Measurements from ENCODE around the gene TAF3.
A peak's percentile ranks its signal among the peaks of the same experiment; 100 is the strongest.
"Not testable (repeated sequence)": the region's sequence is repeated elsewhere in the genome, so short reads cannot be mapped to it uniquely, and the experiment has no call there.

Gene TAF3, protein sequence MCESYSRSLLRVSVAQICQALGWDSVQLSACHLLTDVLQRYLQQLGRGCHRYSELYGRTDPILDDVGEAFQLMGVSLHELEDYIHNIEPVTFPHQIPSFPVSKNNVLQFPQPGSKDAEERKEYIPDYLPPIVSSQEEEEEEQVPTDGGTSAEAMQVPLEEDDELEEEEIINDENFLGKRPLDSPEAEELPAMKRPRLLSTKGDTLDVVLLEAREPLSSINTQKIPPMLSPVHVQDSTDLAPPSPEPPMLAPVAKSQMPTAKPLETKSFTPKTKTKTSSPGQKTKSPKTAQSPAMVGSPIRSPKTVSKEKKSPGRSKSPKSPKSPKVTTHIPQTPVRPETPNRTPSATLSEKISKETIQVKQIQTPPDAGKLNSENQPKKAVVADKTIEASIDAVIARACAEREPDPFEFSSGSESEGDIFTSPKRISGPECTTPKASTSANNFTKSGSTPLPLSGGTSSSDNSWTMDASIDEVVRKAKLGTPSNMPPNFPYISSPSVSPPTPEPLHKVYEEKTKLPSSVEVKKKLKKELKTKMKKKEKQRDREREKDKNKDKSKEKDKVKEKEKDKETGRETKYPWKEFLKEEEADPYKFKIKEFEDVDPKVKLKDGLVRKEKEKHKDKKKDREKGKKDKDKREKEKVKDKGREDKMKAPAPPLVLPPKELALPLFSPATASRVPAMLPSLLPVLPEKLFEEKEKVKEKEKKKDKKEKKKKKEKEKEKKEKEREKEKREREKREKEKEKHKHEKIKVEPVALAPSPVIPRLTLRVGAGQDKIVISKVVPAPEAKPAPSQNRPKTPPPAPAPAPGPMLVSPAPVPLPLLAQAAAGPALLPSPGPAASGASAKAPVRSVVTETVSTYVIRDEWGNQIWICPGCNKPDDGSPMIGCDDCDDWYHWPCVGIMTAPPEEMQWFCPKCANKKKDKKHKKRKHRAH

DNA sequence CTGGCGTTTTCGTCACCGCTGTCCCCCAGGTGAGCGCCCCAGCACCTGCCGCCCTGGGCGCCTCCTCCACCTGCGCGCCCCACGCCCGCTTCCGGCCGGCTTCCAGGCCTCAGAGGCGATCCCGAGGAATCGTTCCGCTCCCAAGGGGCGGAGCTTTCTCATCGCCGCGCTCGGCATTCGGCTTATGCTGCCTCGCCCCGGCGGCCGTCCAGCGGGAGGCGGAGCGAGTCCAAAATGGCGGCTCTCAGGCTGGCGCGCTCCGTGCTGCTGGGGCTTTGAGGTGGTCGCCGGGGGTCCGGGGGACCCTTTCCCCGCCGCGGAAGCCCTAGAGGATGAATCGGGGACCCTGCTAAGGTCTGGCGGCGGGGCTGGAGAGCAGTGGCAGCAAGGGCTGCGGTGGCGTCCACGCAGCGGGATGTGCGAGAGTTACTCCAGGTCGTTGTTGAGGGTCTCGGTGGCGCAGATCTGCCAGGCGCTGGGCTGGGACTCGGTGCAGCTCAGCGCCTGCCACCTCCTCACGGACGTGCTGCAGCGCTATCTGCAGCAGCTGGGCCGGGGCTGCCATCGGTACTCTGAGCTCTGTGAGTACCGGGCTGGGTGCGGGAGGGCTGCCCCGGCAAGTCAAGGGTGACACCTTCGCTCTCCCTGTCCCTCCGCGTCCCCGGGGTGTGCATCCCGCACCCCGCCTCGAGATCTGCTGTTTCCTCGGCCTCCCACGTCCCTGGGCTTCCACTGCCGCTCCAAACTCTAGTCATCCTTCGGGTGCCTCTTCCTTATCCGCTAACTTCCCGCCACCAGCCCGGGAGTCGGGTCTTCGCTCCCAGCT is at the start of gene TAF3:
TSS of gene TAF3 (plus strand) at position 211 of the 826 bp plus-strand sequence. CDS start at position 416, 205 bp downstream.
- peak; percentile 71 for DNase-seq

DNA sequence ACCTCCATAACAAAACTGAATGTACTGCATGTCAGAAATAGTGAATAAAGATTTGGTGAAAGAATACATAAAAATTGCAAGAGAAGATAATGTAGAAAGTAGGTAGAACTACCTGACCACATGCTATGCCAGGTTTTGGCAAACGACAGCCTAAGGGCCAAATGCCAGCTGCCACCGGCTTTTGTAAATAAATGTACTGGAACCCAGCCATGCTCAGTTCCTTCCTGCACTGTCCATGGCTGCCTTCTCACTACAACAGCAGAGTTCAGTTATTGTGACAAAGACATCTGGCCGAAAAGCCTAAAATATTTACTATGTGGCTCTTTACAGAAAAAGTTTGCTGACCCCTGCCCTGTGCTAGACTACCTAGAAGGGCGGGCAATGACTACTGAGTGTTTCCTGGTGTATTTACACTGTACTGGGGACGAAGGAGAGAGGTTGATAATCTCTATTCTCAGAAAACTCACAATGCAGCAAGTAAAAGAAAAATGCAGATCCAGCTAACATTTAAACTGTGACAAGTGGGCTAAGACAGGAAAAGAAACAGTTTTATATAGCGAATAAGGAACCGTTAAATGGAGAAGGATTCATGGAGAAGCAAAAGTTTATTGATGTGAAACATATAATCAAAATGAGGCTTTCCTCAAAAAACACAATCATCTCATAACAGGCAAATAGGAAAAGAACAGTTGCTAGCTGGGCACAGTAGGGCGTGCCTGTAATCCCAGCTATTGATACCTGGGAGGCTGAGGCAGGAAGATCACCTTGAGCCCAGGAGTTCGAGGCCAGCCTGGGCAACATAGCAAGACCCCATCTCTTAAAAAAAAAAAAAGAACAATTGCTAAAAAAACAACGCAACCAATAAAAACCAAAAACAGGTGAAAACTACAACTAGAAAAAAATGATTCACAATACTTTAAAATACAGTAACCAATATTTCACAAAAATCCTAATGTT is 44.2 kb upstream of the TAF3 start:
- peak; percentile 35 for DNase-seq

DNA sequence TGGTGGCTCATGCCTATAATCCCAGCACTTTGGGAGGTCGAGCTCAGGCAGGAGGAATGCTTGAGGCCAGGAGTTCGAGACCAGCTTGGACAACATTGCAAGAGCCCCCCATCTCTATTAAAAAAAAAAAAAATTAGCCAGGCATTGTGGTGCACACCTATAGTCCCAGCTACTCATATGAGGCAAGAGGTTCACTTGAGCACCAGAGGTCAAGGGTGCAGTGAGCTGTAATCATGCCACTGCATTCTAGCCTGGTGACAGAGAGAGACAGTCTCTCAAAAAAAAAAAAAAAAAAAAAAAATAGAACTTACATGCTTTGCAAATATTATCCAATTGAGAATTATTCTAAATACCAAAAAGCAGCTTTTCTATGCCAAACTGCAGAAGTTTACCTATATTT is 41.5 kb upstream of the TAF3 start:
- no peak for DNase-seq

DNA sequence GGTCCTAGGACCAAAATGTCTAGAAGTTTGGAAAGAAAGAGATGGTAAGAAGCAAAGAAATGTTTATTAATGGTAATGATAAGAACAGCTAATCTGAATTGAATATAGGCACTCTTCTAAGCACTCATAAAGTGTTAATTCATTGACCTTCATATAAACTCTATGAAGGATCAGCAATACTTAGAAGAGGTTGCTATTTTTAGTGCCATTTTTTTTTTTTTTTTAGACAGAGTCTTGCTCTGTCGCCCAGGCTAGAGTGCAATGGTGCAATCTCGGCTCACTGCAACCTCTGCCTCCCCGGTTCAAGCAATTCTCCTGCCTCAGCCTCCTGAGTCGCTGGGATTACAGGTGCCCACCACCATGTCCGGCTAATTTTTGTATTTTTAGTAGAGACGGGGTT is 36.1 kb upstream of the TAF3 start:
- not testable (repeated sequence) for DNase-seq

DNA sequence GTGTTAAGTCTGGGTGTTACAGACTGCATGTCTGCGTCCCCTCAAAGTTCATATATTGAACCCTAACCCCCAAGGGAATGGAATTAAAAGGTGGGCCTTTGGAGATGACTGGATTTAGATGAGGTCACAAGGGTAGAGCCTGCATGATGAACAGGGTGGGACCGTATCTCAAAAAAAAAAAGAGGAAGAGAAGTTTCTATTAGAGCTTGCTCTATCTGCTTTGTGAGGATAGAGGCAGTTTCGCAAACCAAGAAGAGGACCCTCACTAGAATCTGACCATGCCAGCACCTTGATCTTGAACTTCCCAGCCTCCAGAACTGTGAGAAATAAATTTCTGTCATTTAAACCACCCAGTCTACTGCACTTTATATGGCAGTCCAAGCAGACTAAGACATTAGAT is 31.9 kb upstream of the TAF3 start:
- no peak for DNase-seq

DNA sequence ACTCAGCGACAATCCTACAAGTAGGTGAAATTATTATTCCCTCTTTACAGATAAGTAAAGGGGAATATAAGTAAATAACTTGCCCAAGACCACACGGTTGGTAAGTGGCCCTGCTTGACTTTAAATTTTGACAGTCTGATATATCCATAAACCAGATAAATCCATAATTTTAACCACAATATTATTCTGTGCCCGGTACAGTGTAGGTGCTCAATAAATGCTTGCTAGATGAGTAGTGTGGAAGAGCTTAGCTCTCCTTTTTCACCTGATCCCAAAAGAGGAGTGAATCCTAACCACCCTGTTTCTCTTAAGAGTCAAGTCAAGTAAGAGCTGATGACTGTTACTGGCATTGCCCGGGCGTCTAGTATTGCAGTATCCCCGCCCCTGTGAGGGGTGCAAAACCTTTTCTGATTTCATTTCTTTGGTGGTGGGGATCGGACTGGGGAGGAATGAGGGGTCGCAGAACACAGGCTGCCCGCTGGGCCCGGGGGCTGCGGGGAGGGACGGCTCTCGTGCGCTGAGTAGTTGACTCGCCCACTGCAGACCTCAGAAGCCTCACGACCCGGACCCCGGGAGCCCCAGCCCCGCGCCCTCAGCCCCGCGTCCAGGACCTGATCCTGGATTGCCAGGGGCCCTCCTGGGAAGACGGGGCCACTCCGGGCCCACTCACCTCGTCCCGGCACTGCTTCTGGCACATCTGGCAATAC is 31.0 kb upstream of the TAF3 start:
- DNase-seq = no peak

DNA sequence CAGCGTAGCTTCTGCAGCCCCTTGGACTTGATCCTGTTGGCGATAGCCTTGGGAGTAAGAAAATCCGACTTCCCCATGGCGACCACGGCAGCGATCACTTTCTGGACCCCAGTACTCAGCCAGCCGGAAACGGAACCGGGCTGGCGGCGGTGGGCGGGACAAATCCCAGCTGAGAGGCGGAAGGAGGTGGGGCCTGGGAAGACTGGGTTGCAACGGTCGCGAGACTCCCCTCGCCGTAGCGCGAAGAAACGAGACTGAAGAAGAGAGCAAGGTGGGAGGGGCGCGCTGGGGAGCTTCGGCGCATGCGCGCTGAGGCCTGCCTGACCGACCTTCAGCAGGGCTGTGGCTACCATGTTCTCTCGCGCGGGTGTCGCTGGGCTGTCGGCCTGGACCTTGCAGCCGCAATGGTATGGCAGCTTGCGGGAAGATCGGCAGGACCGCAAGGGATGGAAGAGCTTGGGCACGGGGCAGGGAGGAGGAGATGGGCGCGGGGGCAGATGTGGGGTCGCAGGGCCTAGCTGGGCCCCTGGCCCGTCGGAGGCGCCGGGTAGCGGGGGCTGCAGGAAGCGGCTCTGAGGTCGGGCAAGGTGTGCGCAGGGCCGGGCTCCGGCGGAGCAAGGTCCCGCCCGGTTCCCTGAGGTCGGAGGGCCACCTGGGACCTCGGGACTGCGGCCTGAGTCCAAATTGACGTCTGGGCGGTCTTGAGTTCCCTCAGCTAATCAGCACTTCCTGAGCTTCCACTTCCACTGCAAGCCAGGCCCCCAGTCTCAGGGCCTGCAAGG is 30.3 kb upstream of the TAF3 start, which contains the start of the genes ATP5F1C and KIN:
TSS of gene ATP5F1C (plus strand) at position 321 of the 782 bp plus-strand sequence. CDS start at position 352, 31 bp downstream.
TSS of gene KIN (minus strand) at position 137 of the 782 bp plus-strand sequence. CDS start at position 77, 60 bp downstream.
- peak; percentile 80 for DNase-seq

DNA sequence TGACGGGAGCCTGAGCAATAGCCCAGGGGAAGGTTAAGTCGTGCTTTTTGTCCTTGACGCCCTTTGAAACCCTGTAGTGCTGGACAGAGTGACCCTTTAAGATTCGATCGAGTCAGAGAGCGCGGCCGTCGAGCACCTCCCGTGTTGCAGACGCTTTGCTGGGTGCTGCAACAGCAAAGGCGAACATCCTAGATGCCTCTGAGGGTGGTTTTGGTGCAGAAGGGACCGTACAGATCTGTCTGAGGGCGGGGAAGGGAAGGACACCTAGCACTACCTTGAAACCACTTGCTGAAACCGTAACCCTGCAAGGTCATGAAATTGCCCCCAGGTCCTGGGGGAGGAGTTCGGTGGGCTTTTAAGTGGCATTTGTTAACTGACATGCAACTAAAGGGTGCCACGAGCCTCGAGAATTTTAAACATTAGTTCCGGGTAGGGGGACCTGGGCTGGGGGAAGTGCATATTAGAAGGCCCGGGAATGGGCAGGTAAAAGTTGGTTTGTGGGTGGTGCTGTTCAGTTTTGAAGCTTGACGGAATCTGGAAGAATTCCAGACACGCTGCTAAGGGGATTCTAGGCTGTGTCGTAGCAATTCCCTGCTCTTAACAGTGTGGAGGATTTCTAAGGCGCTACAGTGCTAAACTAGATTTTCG is 29.5 kb upstream of the TAF3 start:
- DNase-seq = no peak

DNA sequence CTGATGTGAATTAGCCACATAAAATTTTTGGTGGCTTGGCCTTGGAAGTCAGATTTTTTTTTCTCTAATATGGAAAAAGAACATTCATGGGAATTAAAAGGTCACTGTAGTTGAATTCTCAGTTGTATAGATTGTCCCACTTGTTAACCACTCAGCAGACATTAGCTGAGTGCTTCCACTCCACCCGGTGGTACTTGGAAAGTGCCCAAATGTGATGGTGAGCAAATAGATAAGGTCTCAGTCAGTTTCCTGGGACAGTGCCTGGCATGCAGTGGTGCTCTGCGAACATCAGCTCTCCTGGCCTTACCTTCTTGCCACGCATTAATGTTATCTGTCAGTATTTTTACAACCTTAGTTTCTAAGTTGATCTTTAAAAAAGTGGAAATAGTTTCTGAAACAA is 28.9 kb upstream of the TAF3 start:
- no peak for DNase-seq

DNA sequence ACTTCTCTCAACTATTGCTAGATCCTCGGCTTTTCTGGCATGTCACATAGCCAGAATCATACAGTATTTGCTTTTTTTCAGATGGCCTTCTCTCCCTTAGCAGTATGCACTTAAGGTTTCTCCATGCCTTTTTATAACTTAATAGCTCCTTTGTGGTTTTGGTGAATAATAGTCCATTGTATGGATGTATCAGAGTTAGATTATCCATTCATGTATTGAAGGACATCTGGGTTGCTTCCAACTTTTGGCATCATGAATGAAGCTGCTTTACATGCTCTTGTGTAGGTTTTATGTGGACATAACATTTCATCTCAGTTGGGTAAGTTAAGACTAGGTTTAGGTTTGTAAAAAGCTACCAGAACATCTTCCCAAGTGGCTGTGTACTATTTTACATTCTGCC is 25.8 kb upstream of the TAF3 start:
- DNase-seq = no peak

DNA sequence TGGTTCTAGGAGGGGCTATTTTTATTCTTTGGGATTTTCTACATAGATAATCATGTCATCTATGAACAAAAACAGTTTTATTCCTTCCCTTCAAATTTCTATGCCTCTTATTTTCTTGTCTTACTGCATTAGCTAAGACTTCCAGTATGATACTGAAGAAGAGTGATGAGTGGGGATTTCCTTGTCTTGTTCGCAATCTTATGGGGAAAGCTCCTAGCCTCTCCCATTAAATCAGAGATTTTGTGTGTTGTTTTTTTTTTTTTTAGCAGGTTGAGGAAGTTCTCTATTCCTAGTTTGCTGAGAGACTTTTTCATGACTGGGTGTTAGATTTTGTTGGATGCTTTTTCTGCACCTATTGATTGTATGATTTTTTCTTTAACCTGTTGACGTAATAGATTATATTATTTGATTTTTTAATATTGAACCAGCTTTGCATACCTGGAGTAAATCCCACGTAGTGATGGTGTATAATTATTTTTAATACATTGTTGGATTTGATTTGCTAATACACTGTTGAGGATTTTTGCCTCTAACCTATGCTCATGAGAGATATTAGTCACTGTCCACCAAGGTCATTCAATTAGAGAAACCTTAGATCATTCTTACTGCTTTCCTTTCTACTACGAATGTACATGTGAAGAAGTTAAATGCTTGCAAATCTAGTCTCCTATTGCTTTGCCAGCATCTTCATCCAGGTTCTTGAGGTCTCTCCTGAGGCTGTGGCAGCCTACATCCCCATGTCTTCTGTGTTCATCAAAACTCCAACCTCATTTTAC is 23.9 kb upstream of the TAF3 start:
- no peak for DNase-seq

DNA sequence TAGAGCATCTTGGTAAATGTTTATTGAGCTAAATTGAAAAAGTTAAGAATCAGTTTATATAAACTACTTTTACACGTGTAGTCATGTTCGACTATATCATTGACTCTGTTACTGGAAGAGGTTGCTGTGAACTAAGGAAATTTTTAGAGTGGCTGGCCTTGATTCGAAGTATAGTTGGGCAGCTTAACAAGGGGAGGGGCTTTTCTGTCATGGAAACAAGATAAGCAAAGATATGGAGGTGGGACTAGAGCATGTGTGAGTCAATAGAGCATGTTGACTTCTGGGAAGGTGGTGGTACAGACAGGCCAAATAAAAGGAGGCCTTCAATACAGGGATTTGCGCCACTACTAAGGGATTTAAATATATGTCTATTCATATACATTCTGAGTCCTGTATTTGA is 22.7 kb upstream of the TAF3 start:
- no peak for DNase-seq

DNA sequence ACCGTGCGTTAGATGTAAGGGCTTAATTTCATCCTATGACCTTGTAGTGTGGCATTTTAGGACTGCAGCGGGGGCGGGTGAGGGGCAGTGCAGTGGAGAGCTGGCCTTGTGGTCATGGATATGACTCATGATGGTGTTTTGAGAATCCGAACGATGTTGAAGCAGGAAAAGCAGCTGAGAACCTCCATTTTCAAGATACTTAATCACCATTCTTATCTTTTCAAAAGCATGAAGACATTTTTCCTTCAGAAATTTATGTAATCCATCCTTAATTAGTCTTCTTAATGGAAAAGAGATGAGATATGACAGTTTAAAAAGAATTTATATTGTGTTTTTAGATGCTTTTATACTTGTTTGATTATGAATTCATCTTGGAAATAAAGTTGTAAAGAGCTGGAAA is 20.7 kb upstream of the TAF3 start:
- no peak for DNase-seq

DNA sequence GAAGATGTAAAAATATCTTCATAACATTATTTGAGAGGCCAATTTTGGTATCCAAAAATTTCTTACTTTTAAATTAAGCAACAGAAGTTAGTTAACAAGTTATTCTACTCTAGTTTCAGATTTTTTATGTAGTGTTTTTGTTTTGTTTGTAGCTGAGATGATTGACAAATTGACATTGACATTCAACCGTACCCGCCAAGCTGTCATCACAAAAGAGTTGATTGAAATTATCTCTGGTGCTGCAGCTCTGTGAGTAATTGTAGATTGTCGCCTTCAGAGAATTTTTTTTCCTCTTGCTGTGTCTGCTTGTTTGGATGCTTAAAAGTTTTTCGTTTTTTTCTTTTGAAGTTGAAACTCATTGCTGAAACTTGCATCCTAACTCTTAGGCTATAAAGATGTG is 15.7 kb upstream of the TAF3 start:
- no peak for DNase-seq

DNA sequence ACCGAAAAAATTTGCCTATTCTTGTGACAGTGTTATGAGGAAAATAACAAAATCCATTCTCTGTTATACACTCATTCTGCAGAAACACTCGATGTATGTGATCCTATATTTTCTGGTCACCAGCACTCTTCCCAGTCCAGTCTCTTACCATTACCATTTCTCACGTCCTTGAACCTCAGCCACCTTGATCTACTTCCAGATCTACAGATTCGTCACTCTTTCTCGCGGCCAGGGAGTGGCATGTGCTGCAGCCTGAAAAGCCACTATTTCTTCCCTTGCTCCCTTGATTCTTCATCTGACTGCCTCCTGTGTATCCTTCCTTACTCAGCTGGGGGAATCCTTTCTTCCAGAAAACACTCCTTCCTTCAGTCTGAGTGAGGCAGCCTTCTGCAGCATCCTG is 14.1 kb upstream of the TAF3 start:
- DNase-seq = no peak

DNA sequence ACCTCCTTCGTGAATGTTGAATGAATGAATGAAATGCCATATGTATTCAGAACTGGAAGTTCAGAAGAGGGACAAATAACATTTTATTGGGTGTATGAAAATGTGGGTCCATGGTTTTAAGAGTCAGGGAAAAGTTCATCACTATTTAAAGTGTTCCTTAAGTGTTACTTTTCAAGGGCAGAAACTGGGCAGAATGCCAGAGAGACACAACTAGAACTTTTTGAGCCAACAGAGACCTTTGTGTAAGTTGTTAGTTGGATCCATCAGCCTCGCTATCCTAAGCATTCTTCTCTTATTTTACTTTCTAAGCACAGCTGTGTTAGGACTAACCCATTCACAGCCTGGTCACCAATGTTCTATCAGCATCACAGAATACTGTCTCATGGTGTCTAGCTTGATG is 13.6 kb upstream of the TAF3 start:
- DNase-seq = no peak

DNA sequence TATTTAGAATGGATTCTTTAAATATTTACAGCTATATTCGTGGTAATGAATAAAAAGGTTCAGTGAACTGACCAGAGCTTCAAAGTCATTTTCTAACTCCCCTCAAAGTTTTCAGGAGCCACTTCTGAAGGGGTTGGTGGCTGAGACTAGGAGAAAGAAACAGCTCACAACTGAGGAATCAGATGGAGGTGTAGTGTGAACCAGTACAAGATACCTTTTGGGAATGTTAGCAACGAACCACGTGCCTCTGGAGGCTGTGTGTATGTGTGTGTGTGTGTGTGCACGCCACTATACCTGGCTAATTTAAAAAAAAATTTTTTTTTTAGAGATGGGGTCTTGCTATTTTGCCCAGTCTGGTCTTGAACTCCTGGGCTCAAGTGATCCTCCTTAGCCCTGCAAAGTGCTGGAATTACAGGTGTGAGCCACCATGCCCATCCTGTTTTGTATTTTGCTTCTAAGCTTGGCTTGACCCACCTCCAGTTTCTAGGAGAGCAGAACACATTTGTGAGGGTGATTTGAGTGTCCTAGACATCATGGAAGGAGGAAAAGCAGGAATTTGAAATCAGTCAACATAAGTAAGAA is 9.5 kb upstream of the TAF3 start:
- DNase-seq = no peak

DNA sequence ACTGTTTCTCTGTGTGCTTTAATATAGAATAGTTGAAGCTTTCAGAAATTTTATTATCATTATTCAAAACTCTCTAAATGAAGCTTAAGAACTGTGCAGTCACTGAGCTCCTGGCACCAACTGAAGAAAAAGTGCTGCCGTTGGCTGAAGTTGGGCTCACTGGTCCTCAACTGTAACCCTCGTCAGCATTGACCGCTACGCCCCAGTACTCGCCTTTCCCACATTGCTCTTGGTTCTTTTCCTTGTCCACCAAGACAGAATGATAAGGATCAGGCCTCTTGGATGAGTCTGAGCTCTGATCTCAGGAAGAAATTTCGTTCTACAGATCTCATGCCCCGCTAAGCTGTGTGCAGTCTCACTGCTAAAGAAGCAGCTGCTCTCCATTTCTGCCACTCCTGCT is 7.9 kb upstream of the TAF3 start:
- no peak for DNase-seq

All from SHP77 treated with DMSO at 0.1 percent for 48 hours (cell line).